ENCODE data around the gene PARL. TPM values are rescaled to one million over a fixed set of nuclear protein-coding genes. Genes with fewer than 3 reads are reported as not detected.

The PARL gene, protein sequence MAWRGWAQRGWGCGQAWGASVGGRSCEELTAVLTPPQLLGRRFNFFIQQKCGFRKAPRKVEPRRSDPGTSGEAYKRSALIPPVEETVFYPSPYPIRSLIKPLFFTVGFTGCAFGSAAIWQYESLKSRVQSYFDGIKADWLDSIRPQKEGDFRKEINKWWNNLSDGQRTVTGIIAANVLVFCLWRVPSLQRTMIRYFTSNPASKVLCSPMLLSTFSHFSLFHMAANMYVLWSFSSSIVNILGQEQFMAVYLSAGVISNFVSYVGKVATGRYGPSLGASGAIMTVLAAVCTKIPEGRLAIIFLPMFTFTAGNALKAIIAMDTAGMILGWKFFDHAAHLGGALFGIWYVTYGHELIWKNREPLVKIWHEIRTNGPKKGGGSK
- 10 to 100 TPM; 36.4 to 44.5 TPM for total RNA-seq

DNA sequence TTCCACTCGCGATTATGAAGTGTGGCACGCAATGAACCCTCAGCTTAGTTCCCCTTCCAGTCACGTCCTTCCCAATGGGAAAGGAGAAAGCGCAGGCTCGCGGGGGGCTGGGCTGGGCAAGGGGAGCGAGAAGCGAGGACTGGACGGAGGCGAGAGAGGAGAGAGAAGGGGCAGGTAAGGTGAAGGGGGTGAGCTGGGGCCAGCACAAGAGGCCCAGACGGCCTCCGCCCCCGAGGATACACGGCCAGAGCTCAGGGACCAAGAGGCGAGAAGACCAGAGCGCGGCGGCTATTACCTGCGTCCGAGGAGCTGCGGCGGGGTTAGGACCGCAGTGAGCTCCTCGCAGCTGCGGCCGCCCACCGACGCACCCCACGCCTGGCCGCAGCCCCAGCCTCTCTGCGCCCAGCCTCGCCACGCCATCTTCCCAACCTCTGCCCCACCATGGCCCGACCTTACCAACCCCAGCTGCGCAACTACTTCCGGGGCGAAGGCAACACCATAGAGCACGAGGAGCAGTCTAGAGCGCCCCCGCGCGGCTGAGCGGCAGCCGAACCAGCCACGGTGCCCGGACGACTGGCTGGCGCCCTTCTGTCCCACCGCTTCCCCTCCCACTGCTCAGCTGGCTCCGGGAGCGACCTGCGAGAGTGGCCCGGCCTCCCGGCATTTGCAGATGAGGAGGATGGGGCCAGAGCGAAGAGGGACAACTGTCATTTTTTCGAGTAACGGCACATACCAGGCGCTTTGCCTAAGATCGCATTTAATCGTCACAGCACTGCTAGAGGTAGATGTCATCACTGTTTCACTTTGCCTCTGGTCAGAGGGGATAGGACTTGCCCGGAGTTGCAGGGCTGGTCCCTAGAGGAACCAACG is at the start of gene PARL:
TSS of gene PARL (minus strand) at position 454 of the 870 bp plus-strand sequence. CDS start at position 420, 34 bp downstream.
- peak; percentile 95 for ATAC-seq (ENCODE audit: insufficient number of reproducible peaks, low FRiP score, low read depth)
- peak within 1 kb of the TSS; percentile 60 to 62 for H3K27ac ChIP-seq
- H3K4me3 ChIP-seq = peak within 1 kb of the TSS; percentile 82
- H3K9me3 ChIP-seq = no peaks in the 10 kb centered on the region
- H3K27me3 ChIP-seq (replicated peaks; ENCODE audit: insufficient read depth) = no peaks in the 10 kb centered on the region
- no peaks in the 10 kb centered on the region for H3K36me3 ChIP-seq
- TF ChIP-seq, protein P1, sequence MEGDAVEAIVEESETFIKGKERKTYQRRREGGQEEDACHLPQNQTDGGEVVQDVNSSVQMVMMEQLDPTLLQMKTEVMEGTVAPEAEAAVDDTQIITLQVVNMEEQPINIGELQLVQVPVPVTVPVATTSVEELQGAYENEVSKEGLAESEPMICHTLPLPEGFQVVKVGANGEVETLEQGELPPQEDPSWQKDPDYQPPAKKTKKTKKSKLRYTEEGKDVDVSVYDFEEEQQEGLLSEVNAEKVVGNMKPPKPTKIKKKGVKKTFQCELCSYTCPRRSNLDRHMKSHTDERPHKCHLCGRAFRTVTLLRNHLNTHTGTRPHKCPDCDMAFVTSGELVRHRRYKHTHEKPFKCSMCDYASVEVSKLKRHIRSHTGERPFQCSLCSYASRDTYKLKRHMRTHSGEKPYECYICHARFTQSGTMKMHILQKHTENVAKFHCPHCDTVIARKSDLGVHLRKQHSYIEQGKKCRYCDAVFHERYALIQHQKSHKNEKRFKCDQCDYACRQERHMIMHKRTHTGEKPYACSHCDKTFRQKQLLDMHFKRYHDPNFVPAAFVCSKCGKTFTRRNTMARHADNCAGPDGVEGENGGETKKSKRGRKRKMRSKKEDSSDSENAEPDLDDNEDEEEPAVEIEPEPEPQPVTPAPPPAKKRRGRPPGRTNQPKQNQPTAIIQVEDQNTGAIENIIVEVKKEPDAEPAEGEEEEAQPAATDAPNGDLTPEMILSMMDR (IDR thresholded peaks at IDR 0.05) = peak; percentile 88
- DNase-seq (ENCODE audit: low spot score) = peak; percentile 91
- H3K4me1 ChIP-seq (ENCODE audit: control insufficient read depth in 1 of 2, low read depth in 2 of 2) = peaks cover 14 to 21% of the 10 kb centered on the region in 2 donors

DNA sequence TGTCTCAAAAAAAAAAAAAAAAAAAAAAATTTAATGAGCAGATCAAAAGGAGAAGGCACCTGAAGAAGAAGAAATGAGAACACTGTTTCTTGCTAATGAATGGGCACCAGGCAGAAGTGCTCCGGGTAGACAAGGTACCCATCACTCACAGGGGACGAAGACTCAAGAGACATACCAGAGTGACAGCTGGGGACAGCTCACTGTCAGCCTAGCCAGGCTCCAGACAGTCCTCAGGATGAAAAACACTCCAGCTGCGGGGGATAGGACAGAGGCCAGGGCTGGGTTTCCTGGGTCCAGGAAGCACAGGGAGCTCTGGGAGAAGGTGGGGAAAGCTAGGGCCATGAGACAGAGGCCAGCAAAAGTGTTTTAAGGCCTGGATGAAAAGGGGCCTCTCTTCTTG is 48.5 kb upstream of the PARL start:
- Histone ChIP-seq H3K36me3 (peaks cover 21% of the 10 kb centered on the region), H3K4me3 (no peak overlapping the region), H3K4me1 (ENCODE audit: control insufficient read depth in 1 of 2, low read depth in 2 of 2) (no peaks in the 10 kb centered on the region), H3K27ac (no peak overlapping the region), H3K9me3 (no peaks in the 10 kb centered on the region), H3K27me3 (replicated peaks; ENCODE audit: insufficient read depth) (no peaks in the 10 kb centered on the region)
- TF ChIP-seq, protein P1 (IDR thresholded peaks at IDR 0.05) = no peak
- DNase-seq (ENCODE audit: low spot score) (no peak), ATAC-seq (ENCODE audit: insufficient number of reproducible peaks, low FRiP score, low read depth) (no peak)

DNA sequence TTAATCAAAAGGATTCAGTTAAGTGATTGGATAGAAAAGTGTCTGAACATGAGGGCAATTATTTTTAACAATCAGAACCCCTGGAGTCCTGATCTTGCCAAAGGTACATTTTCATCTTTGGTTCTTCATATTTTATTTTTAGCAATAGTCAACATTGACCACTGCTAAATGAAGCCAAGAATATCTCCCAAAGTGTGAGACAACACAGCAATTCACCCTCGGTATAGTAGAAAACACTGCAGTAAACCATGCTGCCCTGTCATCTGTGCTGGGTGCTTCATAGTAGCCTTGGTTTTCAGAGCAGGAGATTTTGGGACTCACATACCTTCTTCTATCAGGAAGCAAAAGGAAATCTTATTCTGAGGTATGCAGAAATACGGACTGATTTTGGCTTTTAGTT is 47.2 kb upstream of the PARL start:
- no peak overlapping the region for H3K4me3 ChIP-seq
- no peak for DNase-seq (ENCODE audit: low spot score)
- H3K9me3 ChIP-seq = no peaks in the 10 kb centered on the region
- no peaks in the 10 kb centered on the region for H3K27me3 ChIP-seq (replicated peaks; ENCODE audit: insufficient read depth)
- H3K36me3 ChIP-seq = peaks cover 10% of the 10 kb centered on the region
- ATAC-seq (ENCODE audit: insufficient number of reproducible peaks, low FRiP score, low read depth) = no peak
- no peaks in the 10 kb centered on the region for H3K4me1 ChIP-seq (ENCODE audit: control insufficient read depth in 1 of 2, low read depth in 2 of 2)
- no peak overlapping the region for H3K27ac ChIP-seq
- TF ChIP-seq, protein P1 (IDR thresholded peaks at IDR 0.05) = no peak

DNA sequence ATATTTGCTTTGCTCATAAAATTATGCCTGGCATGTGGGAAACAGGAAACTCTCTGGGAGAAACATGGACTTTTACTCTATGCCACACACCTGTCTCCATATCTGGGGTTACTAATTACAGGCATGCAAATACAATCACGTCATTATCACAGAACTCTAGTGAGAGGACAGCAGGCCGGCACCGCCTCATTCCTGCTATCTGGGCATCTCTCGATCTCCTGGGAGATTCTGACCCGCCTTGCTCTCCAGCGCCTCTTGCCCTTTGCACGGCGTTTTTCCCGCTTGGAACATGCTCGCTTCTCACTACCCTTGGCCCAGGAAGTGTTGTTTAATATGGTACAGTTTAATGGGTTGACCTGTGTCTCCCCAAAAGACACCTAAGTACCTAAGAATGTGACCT is 45.4 kb upstream of the PARL start:
- DNase-seq (ENCODE audit: low spot score) (no peak), ATAC-seq (ENCODE audit: insufficient number of reproducible peaks, low FRiP score, low read depth) (no peak)
- Histone ChIP-seq H3K27me3 (replicated peaks; ENCODE audit: insufficient read depth) (no peaks in the 10 kb centered on the region), H3K4me1 (ENCODE audit: control insufficient read depth in 1 of 2, low read depth in 2 of 2) (no peaks in the 10 kb centered on the region), H3K9me3 (no peaks in the 10 kb centered on the region), H3K27ac (no peak overlapping the region), H3K4me3 (no peak overlapping the region), H3K36me3 (peaks cover 15% of the 10 kb centered on the region)
- TF ChIP-seq, protein P1 (IDR thresholded peaks at IDR 0.05) = no peak

DNA sequence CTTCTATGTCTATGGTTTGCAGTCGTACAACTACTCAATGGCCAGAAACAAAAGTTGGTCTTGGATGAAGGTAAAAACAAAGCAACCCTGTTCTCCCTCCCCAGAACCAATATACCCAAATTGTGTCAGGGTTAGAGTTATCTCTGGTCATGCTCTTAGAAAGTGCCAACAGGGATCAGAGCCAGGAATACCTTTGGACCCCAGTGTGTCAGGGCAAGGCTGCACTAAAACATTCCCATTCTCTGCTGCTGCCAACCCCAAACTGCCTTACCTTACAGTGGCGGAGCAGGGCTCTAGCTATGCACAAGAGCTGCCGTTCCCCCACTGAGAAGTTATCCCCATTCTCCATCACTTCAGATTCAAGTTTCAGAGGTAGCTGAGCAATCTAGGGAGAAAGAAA is 42.4 kb upstream of the PARL start:
- Histone ChIP-seq H3K9me3 (no peaks in the 10 kb centered on the region), H3K36me3 (peaks cover 29% of the 10 kb centered on the region)

More for the DNA sequence above, 42.4 kb upstream of the PARL start:
- H3K4me1 ChIP-seq (ENCODE audit: control insufficient read depth in 1 of 2, low read depth in 2 of 2) = no peaks in the 10 kb centered on the region
- no peak overlapping the region for H3K4me3 ChIP-seq
- ATAC-seq (ENCODE audit: insufficient number of reproducible peaks, low FRiP score, low read depth) (no peak), DNase-seq (ENCODE audit: low spot score) (no peak)
- no peaks in the 10 kb centered on the region for H3K27me3 ChIP-seq (replicated peaks; ENCODE audit: insufficient read depth)
- TF ChIP-seq, protein P1 (IDR thresholded peaks at IDR 0.05) = no peak
- H3K27ac ChIP-seq = no peak overlapping the region
